GM12878 (cell line): ENCODE data around the gene CLCN7. TPM values are rescaled to one million over a fixed set of nuclear protein-coding genes. Genes with fewer than 3 reads are reported as not detected.

ENCODE experiments used
- ESRRA ChIP-seq: IDR thresholded peaks from 2 replicates; pipeline ENCODE4 v1.6.1; 2012; ENCODE audit warnings: mild to moderate bottlenecking, low read length, improper control_type of control experiment
- HCFC1 ChIP-seq: fragments of 150-350 bp; IDR thresholded peaks from 2 replicates; pipeline ENCODE4 v1.6.1; 2014; ENCODE audit warnings: low read length
- HDGF ChIP-seq: fragments of 450-650 bp; IDR thresholded peaks from 2 replicates; pipeline ENCODE4 v1.6.1; 2016; ENCODE audit warnings: antibody characterized with exemption
- KLF5 ChIP-seq: fragments of 450-650 bp; IDR thresholded peaks from 2 replicates; pipeline ENCODE4 v1.6.1; 2014; ENCODE audit warnings: mild to moderate bottlenecking; ENCODE audit not compliant: partially characterized antibody
- MEF2B ChIP-seq: fragments of 450-650 bp; IDR thresholded peaks from 2 replicates; pipeline ENCODE4 v1.6.1; 2018; ENCODE audit warnings: mild to moderate bottlenecking, moderate library complexity; ENCODE audit not compliant: partially characterized antibody, poor library complexity, severe bottlenecking
- NFIC ChIP-seq: IDR thresholded peaks from 2 replicates; pipeline ENCODE4 v1.6.1; 2012; ENCODE audit warnings: low read depth, mild to moderate bottlenecking, inconsistent platforms, low read length, moderate library complexity
- NR2C2 ChIP-seq: IDR thresholded peaks from 2 replicates; pipeline ENCODE4 v1.6.1; 2011; ENCODE audit warnings: borderline replicate concordance, low read depth; ENCODE audit not compliant: control insufficient read depth, insufficient read length
- PKNOX1 ChIP-seq: fragments of 450-650 bp; IDR thresholded peaks from 2 replicates; pipeline ENCODE4 v1.6.1; 2016; ENCODE audit warnings: mild to moderate bottlenecking
- PRDM15 ChIP-seq: fragments of 450-650 bp; formaldehyde crosslinking; IDR thresholded peaks from 2 replicates; pipeline ENCODE4 v1.4.0; 2020; ENCODE audit warnings: mild to moderate bottlenecking, moderate library complexity
- RELA ChIP-seq: fragments of 450-650 bp; IDR thresholded peaks from 2 replicates; pipeline ENCODE4 v1.8.0; 2014; ENCODE audit warnings: borderline replicate concordance; ENCODE audit not compliant: partially characterized antibody
- SKIL ChIP-seq: fragments of 450-650 bp; IDR thresholded peaks from 2 replicates; pipeline ENCODE4 v1.6.1; 2017; ENCODE audit warnings: mild to moderate bottlenecking, low read depth, inconsistent platforms; ENCODE audit not compliant: poor library complexity, severe bottlenecking
- STAT1 ChIP-seq: fragments of 450-650 bp; conservative IDR thresholded peaks from 2 replicates; pipeline ENCODE4 v1.6.1; 2014; ENCODE audit warnings: antibody characterized with exemption, mild to moderate bottlenecking
- TCF12 ChIP-seq: IDR thresholded peaks from 2 replicates; pipeline ENCODE4 v1.6.1; 2011; ENCODE audit warnings: low read depth, mild to moderate bottlenecking, low read length
- ZNF24 ChIP-seq: fragments of 450-650 bp; IDR thresholded peaks from 2 replicates; pipeline ENCODE4 v1.6.1; 2017; ENCODE audit warnings: antibody characterized with exemption, mild to moderate bottlenecking
- polyA plus RNA-seq, 11 experiments: library from polyadenylated mRNA; depleted of rRNA in 4 of 11; unstranded in 6 of 11; stranded (reverse) in 5 of 11; fragments of >200 nt; fragmentation: Nextera tagmentation in 4 of 11; fragmentation: Illumina TruSeq in 1 of 11; extraction: Ambion mirVana in 4 of 11; extraction: Trizol in 1 of 11; gene quantifications; 1 replicate in 1 of 11; 2 replicates in 10 of 11; pipeline versions ENCODE4 v1.2.1 to v1.2.3, GENCODE V29; 2011 to 2016; ENCODE audit warnings: inconsistent platforms in 2 of 11, missing spikeins in 2 of 11, low read depth in 1 of 11
- total RNA-seq, 4 experiments: library from RNA; depleted of rRNA in 3 of 4; stranded (reverse); fragments of >200 nt in 3 of 4; fragmentation: Illumina TruSeq in 1 of 4; extraction: Trizol in 1 of 4; gene quantifications; 2 replicates each; pipeline versions ENCODE4 v1.2.1 to v1.2.3, GENCODE V29; 2013 to 2021
- TF ChIP-seq, protein P1 (sequence below): fragments of 150-350 bp; IDR thresholded peaks from 2 replicates; pipeline ENCODE4 v1.6.1; 2016; ENCODE audit warnings: low read depth, low read length
- TF ChIP-seq, protein P2 (sequence below): fragments of 450-650 bp; IDR thresholded peaks from 2 replicates; pipeline ENCODE4 v1.6.1; 2017; ENCODE audit warnings: mild to moderate bottlenecking

The CLCN7 gene
- total and polyA plus RNA-seq, 10 of the 15 experiments (the other 5 are each of a cell fraction or from before 2014, with no cell fraction given): 0.04 to 62.5 (median 19.9) TPM

- TF ChIP-seq, protein P1, sequence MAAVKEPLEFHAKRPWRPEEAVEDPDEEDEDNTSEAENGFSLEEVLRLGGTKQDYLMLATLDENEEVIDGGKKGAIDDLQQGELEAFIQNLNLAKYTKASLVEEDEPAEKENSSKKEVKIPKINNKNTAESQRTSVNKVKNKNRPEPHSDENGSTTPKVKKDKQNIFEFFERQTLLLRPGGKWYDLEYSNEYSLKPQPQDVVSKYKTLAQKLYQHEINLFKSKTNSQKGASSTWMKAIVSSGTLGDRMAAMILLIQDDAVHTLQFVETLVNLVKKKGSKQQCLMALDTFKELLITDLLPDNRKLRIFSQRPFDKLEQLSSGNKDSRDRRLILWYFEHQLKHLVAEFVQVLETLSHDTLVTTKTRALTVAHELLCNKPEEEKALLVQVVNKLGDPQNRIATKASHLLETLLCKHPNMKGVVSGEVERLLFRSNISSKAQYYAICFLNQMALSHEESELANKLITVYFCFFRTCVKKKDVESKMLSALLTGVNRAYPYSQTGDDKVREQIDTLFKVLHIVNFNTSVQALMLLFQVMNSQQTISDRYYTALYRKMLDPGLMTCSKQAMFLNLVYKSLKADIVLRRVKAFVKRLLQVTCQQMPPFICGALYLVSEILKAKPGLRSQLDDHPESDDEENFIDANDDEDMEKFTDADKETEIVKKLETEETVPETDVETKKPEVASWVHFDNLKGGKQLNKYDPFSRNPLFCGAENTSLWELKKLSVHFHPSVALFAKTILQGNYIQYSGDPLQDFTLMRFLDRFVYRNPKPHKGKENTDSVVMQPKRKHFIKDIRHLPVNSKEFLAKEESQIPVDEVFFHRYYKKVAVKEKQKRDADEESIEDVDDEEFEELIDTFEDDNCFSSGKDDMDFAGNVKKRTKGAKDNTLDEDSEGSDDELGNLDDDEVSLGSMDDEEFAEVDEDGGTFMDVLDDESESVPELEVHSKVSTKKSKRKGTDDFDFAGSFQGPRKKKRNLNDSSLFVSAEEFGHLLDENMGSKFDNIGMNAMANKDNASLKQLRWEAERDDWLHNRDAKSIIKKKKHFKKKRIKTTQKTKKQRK: no peak
- no peak for TF ChIP-seq PRDM15 (CRISPR knock-in tag)
- TF ChIP-seq, protein P2, sequence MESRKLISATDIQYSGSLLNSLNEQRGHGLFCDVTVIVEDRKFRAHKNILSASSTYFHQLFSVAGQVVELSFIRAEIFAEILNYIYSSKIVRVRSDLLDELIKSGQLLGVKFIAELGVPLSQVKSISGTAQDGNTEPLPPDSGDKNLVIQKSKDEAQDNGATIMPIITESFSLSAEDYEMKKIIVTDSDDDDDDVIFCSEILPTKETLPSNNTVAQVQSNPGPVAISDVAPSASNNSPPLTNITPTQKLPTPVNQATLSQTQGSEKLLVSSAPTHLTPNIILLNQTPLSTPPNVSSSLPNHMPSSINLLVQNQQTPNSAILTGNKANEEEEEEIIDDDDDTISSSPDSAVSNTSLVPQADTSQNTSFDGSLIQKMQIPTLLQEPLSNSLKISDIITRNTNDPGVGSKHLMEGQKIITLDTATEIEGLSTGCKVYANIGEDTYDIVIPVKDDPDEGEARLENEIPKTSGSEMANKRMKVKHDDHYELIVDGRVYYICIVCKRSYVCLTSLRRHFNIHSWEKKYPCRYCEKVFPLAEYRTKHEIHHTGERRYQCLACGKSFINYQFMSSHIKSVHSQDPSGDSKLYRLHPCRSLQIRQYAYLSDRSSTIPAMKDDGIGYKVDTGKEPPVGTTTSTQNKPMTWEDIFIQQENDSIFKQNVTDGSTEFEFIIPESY: no peak
- no peak for TF ChIP-seq ZNF24
- TF ChIP-seq KLF5: peak; percentile 13
- no peak for TF ChIP-seq TCF12
- no peak for TF ChIP-seq NFIC
- TF ChIP-seq STAT1: no peak
- TF ChIP-seq HDGF: peak; percentile 75; the same call in 1 of the 2 replicates
- no peak for TF ChIP-seq SKIL
- no peak for TF ChIP-seq MEF2B
- TF ChIP-seq HCFC1: no peak
- TF ChIP-seq RELA: peak; percentile 33
- no peak for TF ChIP-seq NR2C2
- TF ChIP-seq ESRRA: 0 out of 2 replicates have a peak, but pooled peaks have one; percentile 43
- peak; percentile 29; the same call in 1 of the 2 replicates for TF ChIP-seq PKNOX1
Observed at GRCh38 chr16:1408171-1408837, 66.5 kb downstream of the CLCN7 start (continued).
